SJCRH30 (cell line): ENCODE results near the gene KDM1B. TPM values are rescaled to one million over a fixed set of nuclear protein-coding genes. Genes with fewer than 3 reads are reported as not detected.
"Not testable (repeated sequence)": the region's sequence is repeated elsewhere in the genome, so short reads cannot be mapped to it uniquely, and the experiment has no call there.

Experiments
- DNase-seq, 2 experiments: peaks; one replicate each; pipeline ENCODE4 v3.0.0-alpha.2; 2015 to 2020
- H3K27ac ChIP-seq: fragments of 250-450 bp; sonication (Bioruptor Pico); 2 replicates; pipeline ENCODE4 v1.5.1; 2020; ENCODE audit warnings: mild to moderate bottlenecking, moderate library complexity
- H3K27me3 ChIP-seq: fragments of 250-450 bp; sonication (Bioruptor Pico); 2 replicates; pipeline ENCODE4 v1.5.1; 2020; ENCODE audit warnings: mild to moderate bottlenecking, moderate library complexity
- H3K36me3 ChIP-seq: fragments of 250-450 bp; sonication (Bioruptor Pico); 2 replicates; pipeline ENCODE4 v1.5.1; 2020; ENCODE audit warnings: mild to moderate bottlenecking, moderate library complexity
- H3K4me1 ChIP-seq: fragments of 250-450 bp; sonication (Bioruptor Pico); 2 replicates; pipeline ENCODE4 v1.5.1; 2020; ENCODE audit warnings: mild to moderate bottlenecking, moderate library complexity
- H3K4me3 ChIP-seq: fragments of 250-450 bp; sonication (Bioruptor Pico); 2 replicates; pipeline ENCODE4 v1.5.1; 2020; ENCODE audit warnings: mild to moderate bottlenecking, moderate library complexity
- H3K9me3 ChIP-seq: fragments of 250-450 bp; sonication (Bioruptor Pico); replicated peaks from 2 replicates; pipeline ENCODE4 v1.5.1; 2020; ENCODE audit warnings: mild to moderate bottlenecking, moderate library complexity
- total RNA-seq: library from RNA; depleted of rRNA; stranded (reverse); fragments of >200 nt; shearing (Covaris generic); gene quantifications from 2 replicates; pipeline ENCODE4 v1.2.3, GENCODE V29; 2014

KDM1B gene
- total RNA-seq, 1 experiment from 2014 or later = 6.9 TPM

GRCh38 chr6:18166312-18167036, 11.3 kb downstream of the KDM1B start:
- Histone ChIP-seq H3K27ac (no peak overlapping the region), H3K4me3 (no peak overlapping the region), H3K9me3 (peaks cover 4% of the 10 kb centered on the region; the same call in 1 of the 2 replicates), H3K36me3 (peaks cover 5% of the 10 kb centered on the region; the same call in 1 of the 2 replicates), H3K27me3 (no peaks in the 10 kb centered on the region), H3K4me1 (no peaks in the 10 kb centered on the region)
- no peak for DNase-seq

DNA sequence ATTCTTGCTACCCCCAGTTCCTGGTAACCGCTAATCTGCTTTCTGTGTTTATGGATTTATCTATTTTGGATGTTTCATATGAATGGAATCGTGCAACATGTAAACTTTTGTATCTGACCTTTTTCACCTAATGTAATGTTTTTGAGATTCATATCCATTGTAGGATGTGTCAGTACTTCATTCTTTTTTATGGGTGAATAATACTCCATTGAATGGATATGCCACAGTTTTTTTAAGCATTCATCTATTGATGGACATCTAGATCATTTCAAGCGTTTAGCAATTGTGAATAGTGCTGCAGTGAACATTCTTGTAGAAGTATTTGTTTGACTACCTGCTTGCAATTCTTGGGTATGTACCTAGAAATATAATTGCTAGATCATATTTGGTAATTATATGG, 13.0 kb downstream of the KDM1B start:
- Histone ChIP-seq H3K36me3 (peaks cover 5% of the 10 kb centered on the region; the same call in 1 of the 2 replicates), H3K4me3 (no peak overlapping the region), H3K4me1 (no peaks in the 10 kb centered on the region), H3K27ac (peak overlapping the region; percentile 28; the same call in 1 of the 2 replicates), H3K27me3 (no peaks in the 10 kb centered on the region), H3K9me3 (peaks cover 4% of the 10 kb centered on the region; the same call in 1 of the 2 replicates)
- no peak for DNase-seq

DNA sequence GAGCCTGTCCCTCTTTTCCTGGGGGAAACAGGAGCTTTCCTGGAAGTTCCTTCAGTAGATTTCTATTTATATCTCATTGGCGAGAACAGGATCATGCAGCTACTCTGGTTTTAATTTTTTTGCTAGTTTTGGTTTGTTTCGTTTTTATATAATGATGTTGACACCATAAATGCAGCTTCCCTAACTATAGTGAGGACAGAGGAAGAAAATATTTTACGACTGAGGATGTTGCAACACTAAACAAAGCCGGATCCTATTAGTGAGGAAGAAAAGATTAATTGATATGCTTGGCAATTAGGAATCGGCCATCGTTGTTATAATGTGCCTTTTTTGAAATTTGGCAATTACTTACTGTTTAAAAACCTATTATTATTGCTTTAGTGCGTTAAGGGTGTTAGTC, 16.6 kb downstream of the KDM1B start:
- Histone ChIP-seq H3K4me1 (no peaks in the 10 kb centered on the region), H3K27me3 (no peaks in the 10 kb centered on the region), H3K36me3 (peaks cover 5% of the 10 kb centered on the region; the same call in 1 of the 2 replicates), H3K27ac (no peak overlapping the region), H3K4me3 (no peak overlapping the region), H3K9me3 (peaks cover 4% of the 10 kb centered on the region; the same call in 1 of the 2 replicates)
- DNase-seq = no peak

- not testable (repeated sequence) for H3K4me1 ChIP-seq, H3K36me3 ChIP-seq, H3K27ac ChIP-seq, H3K4me3 ChIP-seq, H3K9me3 ChIP-seq, H3K27me3 ChIP-seq, DNase-seq
These were observed 21.0 kb downstream of the KDM1B start for GRCh38 chr6:18176198-18176597.

- Histone ChIP-seq H3K4me3 (no peak overlapping the region), H3K27me3 (no peaks in the 10 kb centered on the region), H3K4me1 (no peaks in the 10 kb centered on the region), H3K27ac (no peak overlapping the region), H3K36me3 (no peaks in the 10 kb centered on the region), H3K9me3 (no peaks in the 10 kb centered on the region)
- no peak for DNase-seq
These were observed 22.2 kb downstream of the KDM1B start for GRCh38 chr6:18177286-18177965.

DNA sequence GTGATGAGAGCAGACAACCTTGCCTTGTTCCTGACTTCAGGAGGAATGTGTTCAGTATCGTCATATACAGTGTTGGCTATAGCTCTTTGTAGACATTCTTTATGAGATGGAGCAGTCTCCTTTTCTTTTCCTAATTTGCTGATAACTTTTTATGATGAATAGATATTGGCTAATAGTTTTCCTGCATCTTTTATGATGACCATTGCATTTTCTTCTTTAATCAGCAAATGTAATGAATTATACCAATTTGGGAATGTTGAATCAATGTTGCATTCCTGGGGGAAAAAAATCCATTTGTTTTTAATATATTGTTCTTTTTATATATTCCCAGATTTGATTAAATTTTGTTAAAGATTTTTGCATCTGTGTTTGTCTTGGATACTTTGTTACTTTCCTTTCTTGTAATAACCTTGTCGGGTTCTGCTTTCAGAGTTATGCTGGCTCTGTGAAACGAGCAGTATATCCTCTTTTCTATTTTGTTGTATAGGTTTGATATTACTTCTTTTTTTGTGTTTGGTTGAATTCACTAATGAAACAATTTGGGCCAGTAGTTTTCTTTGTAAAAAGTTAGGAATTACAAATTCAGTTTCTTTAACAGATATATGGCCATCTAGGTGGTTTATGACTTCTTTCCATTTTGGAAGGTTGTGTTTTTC, 23.9 kb downstream of the KDM1B start:
- Histone ChIP-seq H3K4me1 (no peaks in the 10 kb centered on the region), H3K27ac (no peak overlapping the region), H3K36me3 (no peaks in the 10 kb centered on the region), H3K9me3 (no peaks in the 10 kb centered on the region), H3K4me3 (no peak overlapping the region), H3K27me3 (no peaks in the 10 kb centered on the region)
- DNase-seq = no peak

GRCh38 chr6:18179770-18180356, 24.6 kb downstream of the KDM1B start:
- Histone ChIP-seq H3K4me1 (no peaks in the 10 kb centered on the region), H3K4me3 (no peak overlapping the region), H3K27ac (no peak overlapping the region), H3K27me3 (no peaks in the 10 kb centered on the region), H3K36me3 (no peaks in the 10 kb centered on the region), H3K9me3 (no peaks in the 10 kb centered on the region)
- no peak for DNase-seq

DNA sequence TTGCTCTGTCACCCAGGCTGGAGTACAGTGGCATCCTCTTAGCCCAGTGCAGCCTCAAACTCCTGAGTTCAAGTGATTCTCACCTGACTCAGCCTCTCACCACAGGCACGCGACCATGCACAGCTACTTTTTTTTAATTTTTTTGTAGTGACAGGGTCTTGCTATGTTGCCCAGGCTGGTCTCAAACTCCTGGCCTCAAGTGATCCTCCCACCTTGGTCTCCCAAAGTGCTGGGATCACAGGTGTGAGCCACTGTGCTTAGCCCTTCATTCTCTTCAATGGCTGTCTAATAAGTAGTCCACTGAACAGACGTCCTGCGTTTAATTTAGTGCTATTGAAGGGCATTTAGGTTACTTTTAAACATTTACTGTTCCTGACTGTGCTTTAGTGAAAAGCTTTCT, 27.3 kb downstream of the KDM1B start:
- Histone ChIP-seq H3K27me3 (no peaks in the 10 kb centered on the region), H3K27ac (no peak overlapping the region), H3K36me3 (no peaks in the 10 kb centered on the region), H3K9me3 (no peaks in the 10 kb centered on the region), H3K4me1 (no peaks in the 10 kb centered on the region), H3K4me3 (no peak overlapping the region)
- no peak for DNase-seq

GRCh38 chr6:18183766-18184165, 28.5 kb downstream of the KDM1B start:
- Histone ChIP-seq H3K27ac (no peak overlapping the region), H3K4me3 (no peak overlapping the region), H3K36me3 (no peaks in the 10 kb centered on the region), H3K27me3 (no peaks in the 10 kb centered on the region), H3K9me3 (no peaks in the 10 kb centered on the region), H3K4me1 (no peaks in the 10 kb centered on the region)
- DNase-seq = no peak

GRCh38 chr6:18185624-18186023, 30.4 kb downstream of the KDM1B start:
- H3K27ac ChIP-seq = no peak overlapping the region
- no peaks in the 10 kb centered on the region for H3K27me3 ChIP-seq
- H3K4me1 ChIP-seq = no peaks in the 10 kb centered on the region
- H3K9me3 ChIP-seq = no peaks in the 10 kb centered on the region
- DNase-seq = no peak
- H3K4me3 ChIP-seq = no peak overlapping the region
- no peaks in the 10 kb centered on the region for H3K36me3 ChIP-seq

DNA sequence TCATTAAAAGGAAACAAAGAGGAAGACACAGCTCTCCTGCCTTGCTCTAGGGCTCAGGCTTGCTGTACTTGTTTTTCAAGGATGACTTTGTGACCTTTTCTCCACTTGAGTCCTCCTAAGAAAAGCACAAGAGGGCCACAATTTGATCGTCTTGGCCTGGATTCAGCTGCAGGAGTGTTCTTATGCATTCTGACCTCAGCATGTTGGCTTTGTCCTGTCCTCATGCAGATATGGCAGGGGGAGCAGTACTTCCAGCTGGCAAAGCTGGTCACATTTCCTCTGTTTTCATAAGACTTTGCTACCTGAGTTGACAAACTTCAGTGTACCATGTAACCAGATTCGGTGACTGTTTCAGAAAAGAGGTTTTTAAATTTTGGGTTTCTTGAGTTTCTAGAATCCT, 30.8 kb downstream of the KDM1B start:
- no peak for DNase-seq
- Histone ChIP-seq H3K9me3 (no peaks in the 10 kb centered on the region), H3K4me1 (no peaks in the 10 kb centered on the region), H3K27me3 (no peaks in the 10 kb centered on the region), H3K36me3 (no peaks in the 10 kb centered on the region), H3K4me3 (no peak overlapping the region), H3K27ac (no peak overlapping the region)

GRCh38 chr6:18186540-18187250, 31.5 kb downstream of the KDM1B start:
- no peaks in the 10 kb centered on the region for H3K36me3 ChIP-seq
- no peaks in the 10 kb centered on the region for H3K27me3 ChIP-seq
- H3K9me3 ChIP-seq = no peaks in the 10 kb centered on the region
- H3K27ac ChIP-seq = no peak overlapping the region
- no peaks in the 10 kb centered on the region for H3K4me1 ChIP-seq
- H3K4me3 ChIP-seq = no peak overlapping the region
- DNase-seq = no peak

DNA sequence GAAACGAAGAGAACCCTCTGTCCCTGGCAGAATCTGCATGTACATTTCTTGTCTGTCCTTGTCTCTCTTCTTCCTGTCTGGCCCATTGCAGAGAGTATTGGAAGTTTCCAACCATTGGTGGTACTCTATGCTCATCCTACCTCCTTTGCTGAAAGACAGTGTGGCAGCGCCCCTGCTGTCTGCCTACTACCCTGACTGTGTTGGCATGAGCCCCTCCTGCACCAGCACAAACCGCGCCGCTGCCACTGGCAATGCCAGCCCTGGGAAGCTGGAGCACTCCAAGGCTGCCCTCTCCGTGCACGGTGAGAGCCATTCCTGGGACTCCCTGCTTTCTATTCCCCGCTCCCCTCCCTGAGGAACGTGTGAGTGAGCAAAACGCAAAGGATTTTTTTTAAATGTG, 32.5 kb downstream of the KDM1B start:
- no peaks in the 10 kb centered on the region for H3K27me3 ChIP-seq
- no peaks in the 10 kb centered on the region for H3K4me1 ChIP-seq
- H3K9me3 ChIP-seq = no peaks in the 10 kb centered on the region
- no peaks in the 10 kb centered on the region for H3K36me3 ChIP-seq
- no peak overlapping the region for H3K4me3 ChIP-seq
- DNase-seq = no peak
- H3K27ac ChIP-seq = no peak overlapping the region

- Histone ChIP-seq H3K27ac (no peak overlapping the region), H3K4me3 (no peak overlapping the region), H3K27me3 (no peaks in the 10 kb centered on the region), H3K9me3 (no peaks in the 10 kb centered on the region), H3K4me1 (no peaks in the 10 kb centered on the region), H3K36me3 (no peaks in the 10 kb centered on the region)
- no peak for DNase-seq
These were observed 34.0 kb downstream of the KDM1B start for GRCh38 chr6:18189196-18189595.
